SIG-M5 treated with dmso at 0.1 percent for 504 hours (cell line): Measurements from ENCODE around the gene ST6GALNAC5.
"Not testable (repeated sequence)": the region's sequence is repeated elsewhere in the genome, so short reads cannot be mapped to it uniquely, and the experiment has no call there.

Experiments
- DNase-seq: peaks from one replicate; lab custom pipeline; 2025; ENCODE audit not compliant: unreplicated experiment; lab: John Stamatoyannopoulos, UW

Gene ST6GALNAC5

GRCh38 chr1:76866566-76866965 is 714 bp upstream of the ST6GALNAC5 start:
- no peak for DNase-seq

DNA sequence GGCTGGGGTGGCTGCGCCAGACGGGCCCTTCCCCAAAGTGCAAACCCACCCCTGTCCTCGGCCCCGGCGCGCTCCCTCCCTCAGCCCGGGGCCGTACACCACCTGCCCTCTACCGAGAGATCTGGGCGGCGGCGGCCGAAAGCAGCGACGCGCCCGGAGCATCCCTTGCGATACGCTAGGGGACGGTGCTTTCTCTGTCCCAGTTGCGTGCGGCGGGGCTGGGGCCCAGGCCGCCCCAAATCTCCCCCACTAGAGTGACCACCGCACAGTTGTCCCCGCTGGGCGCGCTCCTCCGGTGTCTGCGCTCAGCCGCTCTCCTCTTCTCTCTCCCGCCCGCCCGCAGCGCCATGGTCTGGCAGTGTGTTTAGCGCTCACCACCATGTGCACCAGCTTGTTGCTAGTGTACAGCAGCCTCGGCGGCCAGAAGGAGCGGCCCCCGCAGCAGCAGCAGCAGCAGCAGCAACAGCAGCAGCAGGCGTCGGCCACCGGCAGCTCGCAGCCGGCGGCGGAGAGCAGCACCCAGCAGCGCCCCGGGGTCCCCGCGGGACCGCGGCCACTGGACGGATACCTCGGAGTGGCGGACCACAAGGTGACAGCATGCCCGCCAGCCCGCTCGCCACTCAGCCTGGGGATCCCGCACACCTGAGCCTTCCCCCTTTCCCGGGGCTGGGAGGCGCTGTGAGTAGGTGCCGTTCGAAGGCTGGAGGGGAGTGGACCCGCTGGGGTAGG is 1.0 kb downstream of the ST6GALNAC5 start:
- DNase-seq, result peak; percentile 23

GRCh38 chr1:76868916-76869315 is 1.6 kb downstream of the ST6GALNAC5 start:
- DNase-seq, result no peak

GRCh38 chr1:76870037-76870436 is 2.8 kb downstream of the ST6GALNAC5 start:
- no peak for DNase-seq

DNA sequence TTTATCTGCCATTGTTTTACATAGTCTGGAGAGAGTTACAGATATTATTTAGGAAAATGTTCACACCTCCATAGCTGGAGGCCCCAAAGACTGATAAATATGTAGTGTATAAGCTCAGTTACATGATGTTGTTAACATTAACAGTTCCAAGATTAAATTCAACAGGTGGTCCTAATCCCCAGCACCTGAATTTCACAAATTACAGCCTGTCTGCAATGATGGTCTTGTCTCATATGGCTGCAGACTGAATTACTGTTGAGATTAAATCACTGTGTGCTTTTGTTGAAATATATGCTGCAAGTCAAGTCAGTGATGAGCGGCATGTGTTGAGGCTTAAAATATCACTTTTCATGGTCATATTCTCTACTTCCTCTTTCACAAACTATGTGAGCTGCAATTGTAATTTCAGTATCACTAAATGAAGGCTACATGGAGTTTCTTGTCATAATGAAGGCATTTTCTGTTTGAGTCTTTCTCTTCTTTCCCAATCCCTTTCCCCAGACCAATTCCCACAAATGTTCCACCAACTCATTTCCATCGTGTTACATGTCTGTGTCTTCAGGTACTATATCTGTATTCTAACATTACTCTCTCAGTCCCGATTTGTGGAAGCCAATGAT is 4.2 kb downstream of the ST6GALNAC5 start:
- DNase-seq, result peak; percentile 59

DNA sequence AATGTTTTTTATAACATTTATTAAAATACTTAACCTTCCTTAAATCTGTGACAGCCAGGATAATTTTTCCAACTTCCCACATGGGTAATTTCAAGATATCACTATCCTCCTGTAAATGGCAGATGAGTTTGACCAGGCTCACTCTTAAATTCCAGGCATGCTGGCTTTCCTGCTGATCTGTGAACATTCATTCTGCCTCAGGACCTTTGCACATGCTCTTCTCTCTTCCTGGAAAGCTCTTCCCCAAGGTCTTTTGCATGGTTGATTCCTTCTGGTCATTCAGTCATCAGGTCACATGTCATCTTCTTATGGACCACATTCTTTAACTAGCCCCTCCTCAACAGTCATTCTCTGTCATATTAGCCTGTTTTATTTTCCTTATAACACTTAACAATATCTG is 5.7 kb downstream of the ST6GALNAC5 start:
- DNase-seq, result no peak

DNA sequence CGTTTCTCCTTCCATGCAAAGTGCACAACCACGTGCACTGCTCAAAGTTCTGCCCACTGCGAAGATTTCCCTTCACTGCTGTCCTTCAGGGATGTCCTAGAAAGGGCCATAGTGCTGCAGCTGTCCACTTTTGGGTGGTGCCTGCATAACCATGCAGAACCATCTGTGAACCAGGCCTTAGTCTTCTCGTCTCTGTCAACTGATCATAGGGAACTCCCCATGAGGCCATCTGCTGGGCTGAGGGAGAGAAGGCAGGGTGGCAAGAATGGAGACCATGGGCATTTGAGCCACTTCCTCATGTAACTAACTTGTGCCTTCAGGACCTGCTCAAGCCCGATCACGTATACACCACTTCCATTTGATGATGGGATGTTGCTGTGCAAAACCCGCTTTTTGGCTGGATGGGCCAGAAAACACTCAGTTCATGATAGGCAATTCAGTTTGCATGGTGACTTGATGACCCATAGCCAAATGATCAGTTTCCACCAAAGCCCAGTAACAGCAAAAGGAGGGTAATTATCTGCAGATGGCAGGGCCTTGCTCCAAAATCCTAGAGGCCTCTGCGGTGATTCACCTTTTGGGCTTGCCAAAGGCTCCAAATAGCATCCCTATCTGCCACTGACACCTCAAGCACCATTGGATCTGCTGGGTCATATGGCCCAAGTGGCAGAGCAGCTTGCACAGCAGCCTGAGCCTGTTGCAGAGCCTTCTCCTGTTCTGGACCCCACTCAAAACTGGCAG is 9.5 kb downstream of the ST6GALNAC5 start:
- no peak for DNase-seq

GRCh38 chr1:76879014-76879413 is 11.7 kb downstream of the ST6GALNAC5 start:
- not testable (repeated sequence) for DNase-seq

DNA sequence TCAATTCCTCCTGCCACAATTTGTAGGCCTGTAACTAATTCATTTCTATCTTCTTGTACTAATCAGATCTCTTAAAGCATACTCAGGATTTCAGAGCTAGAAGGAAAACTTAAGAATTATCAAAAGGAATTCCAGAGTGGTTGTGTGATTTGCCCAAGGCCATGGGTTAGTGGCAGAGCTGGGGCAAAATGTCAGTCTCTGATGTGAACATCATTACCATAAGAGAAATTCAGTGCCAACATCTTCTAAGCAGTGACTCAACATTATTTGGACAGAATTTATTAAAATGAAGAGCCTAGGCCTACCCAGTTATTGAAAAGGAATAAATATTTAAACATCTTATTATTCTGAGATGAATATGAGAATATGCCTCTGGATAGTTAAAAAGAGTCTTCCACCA is 14.5 kb downstream of the ST6GALNAC5 start:
- no peak for DNase-seq

GRCh38 chr1:76891931-76892622 is 24.8 kb downstream of the ST6GALNAC5 start:
- peak; percentile 72 for DNase-seq

DNA sequence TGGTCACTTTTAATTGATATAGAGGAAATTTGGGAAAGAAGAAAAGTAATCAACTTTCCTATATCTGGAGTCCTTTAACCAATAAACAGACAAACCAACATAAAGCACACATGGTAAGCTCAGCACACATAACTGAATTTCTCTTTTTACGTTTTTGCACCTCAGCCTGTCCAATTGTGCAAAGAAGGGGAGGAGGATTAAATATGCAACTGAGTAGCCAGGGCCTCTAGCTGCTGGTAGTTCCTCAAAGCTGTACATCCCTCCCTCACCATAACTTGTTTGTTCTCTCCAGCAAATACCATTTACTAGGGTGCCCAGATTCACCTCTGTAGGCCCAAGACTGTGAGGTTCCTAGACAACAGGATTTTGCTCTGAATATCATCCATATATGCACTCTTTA is 25.4 kb downstream of the ST6GALNAC5 start:
- peak; percentile 70 for DNase-seq

GRCh38 chr1:76901158-76901767 is 34.0 kb downstream of the ST6GALNAC5 start:
- peak; percentile 47 for DNase-seq

GRCh38 chr1:76905876-76906595 is 38.8 kb downstream of the ST6GALNAC5 start:
- DNase-seq, result peak; percentile 87

DNA sequence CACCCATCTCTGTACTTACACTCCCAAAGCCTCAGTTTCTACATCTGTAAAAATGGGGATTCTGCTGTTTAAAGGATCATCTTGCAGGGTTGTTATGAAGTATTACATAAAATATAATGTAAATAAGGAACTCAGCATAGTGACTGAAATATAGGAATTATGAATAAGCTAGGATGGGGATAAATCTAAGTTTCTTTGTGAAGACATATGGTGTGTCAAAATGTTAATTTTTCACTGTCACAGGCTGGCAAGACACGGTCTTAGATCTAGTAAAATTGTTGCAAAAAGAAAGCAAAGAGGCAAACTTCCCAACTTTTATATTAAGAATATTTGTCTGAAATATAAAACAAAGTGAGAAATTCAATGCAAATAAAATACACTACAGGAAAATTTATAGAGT is 42.0 kb downstream of the ST6GALNAC5 start:
- no peak for DNase-seq

DNA sequence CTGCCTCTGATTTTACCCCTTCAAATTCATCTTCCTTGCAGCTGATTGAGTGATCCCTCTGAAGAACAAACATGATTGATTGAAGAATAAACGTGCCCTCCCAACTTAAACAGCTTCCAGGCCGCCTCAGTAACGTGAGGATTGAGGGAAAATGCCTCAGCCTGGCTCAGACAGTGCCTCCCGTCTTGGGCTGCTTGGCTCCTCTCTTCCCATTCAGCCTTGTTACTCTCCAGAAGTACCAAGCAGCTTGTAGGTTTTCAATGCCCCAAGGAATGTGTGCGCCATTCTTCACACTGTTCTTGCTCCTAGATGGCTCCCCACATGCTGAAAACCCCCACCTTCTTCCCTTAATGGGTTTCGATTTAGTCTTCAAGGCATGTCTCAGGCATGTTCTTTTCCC is 51.8 kb downstream of the ST6GALNAC5 start:
- DNase-seq, result no peak

- no peak for DNase-seq
Observed at GRCh38 chr1:76921590-76921989, 54.3 kb downstream of the ST6GALNAC5 start.

GRCh38 chr1:76925825-76926224 is 58.5 kb downstream of the ST6GALNAC5 start:
- no peak for DNase-seq

DNA sequence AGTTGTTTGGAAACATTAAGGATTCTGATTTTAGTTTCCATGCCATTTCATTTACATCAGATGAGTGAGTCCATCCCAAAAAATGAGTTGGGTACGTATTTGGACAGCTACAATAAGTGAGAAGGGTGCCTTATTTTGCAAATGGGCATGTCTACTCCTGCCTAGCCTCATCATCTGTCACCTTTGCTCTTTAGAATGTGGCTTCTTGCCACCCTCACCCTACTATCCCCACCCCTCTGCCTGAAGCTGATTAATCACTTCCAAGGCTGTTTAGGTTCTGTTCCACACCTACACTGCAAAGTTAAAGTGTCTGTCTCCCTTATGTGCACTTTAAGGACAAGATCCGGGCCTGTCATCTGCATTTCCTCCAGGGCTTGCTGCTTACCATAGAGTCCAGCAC is 61.2 kb downstream of the ST6GALNAC5 start:
- DNase-seq, result no peak

GRCh38 chr1:76929136-76929535 is 61.9 kb downstream of the ST6GALNAC5 start:
- no peak for DNase-seq
